SJSA1 (cell line): ENCODE measurements around the gene STRADB. TPM values are rescaled to one million over a fixed set of nuclear protein-coding genes. Genes with fewer than 3 reads are reported as not detected.
"Not testable (repeated sequence)": the region's sequence is repeated elsewhere in the genome, so short reads cannot be mapped to it uniquely, and the experiment has no call there.

Experiments
- DNase-seq, 2 experiments: peaks; one replicate each; pipeline ENCODE4 v3.0.0-alpha.2; 2015 to 2020; ENCODE audit warnings: low spot score in 2 of 2, low read depth in 1 of 2
- H3K27ac ChIP-seq: fragments of 250-450 bp; sonication (Bioruptor Pico); 2 replicates; pipeline ENCODE4 v1.5.1; 2020; ENCODE audit warnings: mild to moderate bottlenecking, moderate library complexity
- H3K27me3 ChIP-seq: fragments of 250-450 bp; sonication (Bioruptor Pico); replicated peaks from 2 replicates; pipeline ENCODE4 v1.5.1; 2020; ENCODE audit warnings: mild to moderate bottlenecking, moderate library complexity
- H3K36me3 ChIP-seq: fragments of 250-450 bp; sonication (Bioruptor Pico); 2 replicates; pipeline ENCODE4 v1.5.1; 2020; ENCODE audit warnings: mild to moderate bottlenecking
- H3K4me1 ChIP-seq: fragments of 250-450 bp; sonication (Bioruptor Pico); replicated peaks from 2 replicates; pipeline ENCODE4 v1.6.1; 2021; ENCODE audit warnings: mild to moderate bottlenecking
- H3K4me3 ChIP-seq: fragments of 250-450 bp; sonication (Bioruptor Pico); 2 replicates; pipeline ENCODE4 v1.5.1; 2020; ENCODE audit warnings: mild to moderate bottlenecking
- H3K9me3 ChIP-seq: fragments of 250-450 bp; sonication (Bioruptor Pico); replicated peaks from 2 replicates; pipeline ENCODE4 v1.5.1; 2020; ENCODE audit warnings: mild to moderate bottlenecking
- total RNA-seq: library from RNA; depleted of rRNA; stranded (reverse); fragments of >200 nt; shearing (Covaris generic); gene quantifications from 2 replicates; pipeline ENCODE4 v1.2.3, GENCODE V29; 2014

The STRADB gene
- total RNA-seq, 1 experiment from 2014 or later: 9.4 TPM

GRCh38 chr2:201439336-201439922 is 12.1 kb upstream of the STRADB start:
- H3K4me3 ChIP-seq: not testable (repeated sequence)

DNA sequence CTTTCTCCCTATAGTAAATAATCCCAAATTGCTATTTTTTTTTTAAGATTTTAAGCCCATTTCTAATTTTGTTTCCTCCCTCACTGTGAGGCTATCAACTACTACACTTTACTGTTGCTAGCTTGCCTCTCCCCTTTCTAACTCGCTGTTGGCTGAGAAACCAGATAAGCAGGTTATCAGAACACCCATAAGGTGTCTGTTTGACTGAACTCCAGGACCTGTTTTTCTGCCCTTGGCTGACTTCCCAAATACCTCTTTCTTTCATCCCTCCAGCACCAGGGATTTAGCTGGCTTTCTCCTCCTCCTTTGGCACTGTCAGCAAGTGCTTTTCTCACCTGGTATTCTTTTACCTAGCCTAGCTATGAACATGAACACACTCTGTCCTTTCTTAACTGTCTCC is 11.4 kb upstream of the STRADB start:
- no peak for DNase-seq
- no peak overlapping the region for H3K27ac ChIP-seq
- peaks cover 21% of the 10 kb centered on the region for H3K4me1 ChIP-seq
- no peaks in the 10 kb centered on the region for H3K9me3 ChIP-seq
- no peaks in the 10 kb centered on the region; the same call in none of the 2 replicates for H3K36me3 ChIP-seq
- H3K4me3 ChIP-seq: no peak overlapping the region
- no peaks in the 10 kb centered on the region for H3K27me3 ChIP-seq

More at GRCh38 chr2:201439336-201439922, 12.1 kb upstream of the STRADB start:
- not testable (repeated sequence) for H3K36me3 ChIP-seq, H3K27ac ChIP-seq, H3K27me3 ChIP-seq, H3K9me3 ChIP-seq, DNase-seq
- H3K4me1 ChIP-seq: peaks cover 24% of the 10 kb centered on the region

DNA sequence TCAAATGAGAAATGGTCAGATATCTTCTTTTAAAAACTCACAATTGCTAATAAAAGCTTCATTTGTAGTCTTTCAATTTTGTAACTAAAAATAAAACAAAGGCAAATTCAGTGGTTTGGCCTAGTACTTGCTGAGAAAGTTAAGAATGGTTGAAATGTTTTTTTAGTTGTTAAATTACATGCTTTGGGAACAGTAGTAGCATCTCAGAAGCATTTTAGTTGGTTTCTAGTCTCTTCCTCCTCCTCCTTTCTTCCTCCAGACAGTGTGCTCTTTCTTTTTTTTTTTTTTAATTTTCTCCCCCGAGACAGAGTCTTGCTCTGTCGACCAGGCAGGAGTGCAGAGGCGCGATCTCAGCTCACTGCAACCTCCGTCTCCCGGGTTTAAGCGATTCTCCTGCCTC is 10.1 kb upstream of the STRADB start:
- no peaks in the 10 kb centered on the region for H3K9me3 ChIP-seq
- no peaks in the 10 kb centered on the region for H3K27me3 ChIP-seq
- H3K4me3 ChIP-seq: no peak overlapping the region
- no peak overlapping the region for H3K27ac ChIP-seq
- H3K4me1 ChIP-seq: peaks cover 9% of the 10 kb centered on the region
- DNase-seq: no peak
- H3K36me3 ChIP-seq: no peaks in the 10 kb centered on the region; the same call in none of the 2 replicates

- Histone ChIP-seq H3K36me3 (peaks cover 10% of the 10 kb centered on the region), H3K4me1 (no peaks in the 10 kb centered on the region), H3K9me3 (no peaks in the 10 kb centered on the region), H3K27me3 (no peaks in the 10 kb centered on the region), H3K27ac (no peak overlapping the region), H3K4me3 (no peak overlapping the region)
- DNase-seq: no peak
Measured at GRCh38 chr2:201444746-201445465, 6.6 kb upstream of the STRADB start.

GRCh38 chr2:201447086-201447485 is 4.5 kb upstream of the STRADB start:
- Histone ChIP-seq H3K27me3 (no peaks in the 10 kb centered on the region), H3K27ac (no peak overlapping the region), H3K4me3 (no peak overlapping the region), H3K4me1 (no peaks in the 10 kb centered on the region; the same call in 1 of the 2 replicates), H3K36me3 (peaks cover 21% of the 10 kb centered on the region), H3K9me3 (no peaks in the 10 kb centered on the region)
- no peak for DNase-seq

- H3K4me1 ChIP-seq: peaks cover 5% of the 10 kb centered on the region; the same call in 1 of the 2 replicates
- no peak overlapping the region for H3K4me3 ChIP-seq
- H3K27ac ChIP-seq: no peak overlapping the region
- peaks cover 21% of the 10 kb centered on the region for H3K36me3 ChIP-seq
- DNase-seq: no peak
- no peaks in the 10 kb centered on the region for H3K27me3 ChIP-seq
- no peaks in the 10 kb centered on the region for H3K9me3 ChIP-seq
Measured at GRCh38 chr2:201448061-201448460, 3.5 kb upstream of the STRADB start.

GRCh38 chr2:201448701-201449100 is 2.8 kb upstream of the STRADB start:
- no peaks in the 10 kb centered on the region for H3K9me3 ChIP-seq
- no peak overlapping the region for H3K4me3 ChIP-seq
- H3K4me1 ChIP-seq: peaks cover 5% of the 10 kb centered on the region; the same call in 1 of the 2 replicates
- peaks cover 21% of the 10 kb centered on the region; the same call in 1 of the 2 replicates for H3K36me3 ChIP-seq
- no peak overlapping the region for H3K27ac ChIP-seq
- H3K27me3 ChIP-seq: no peaks in the 10 kb centered on the region
- no peak for DNase-seq

- Histone ChIP-seq H3K27ac (peak overlapping the region; percentile 40), H3K36me3 (peaks cover 21% of the 10 kb centered on the region; the same call in 1 of the 2 replicates), H3K4me3 (peak overlapping the region; percentile 86), H3K27me3 (no peaks in the 10 kb centered on the region), H3K4me1 (peaks cover 5% of the 10 kb centered on the region; the same call in 1 of the 2 replicates), H3K9me3 (no peaks in the 10 kb centered on the region)
- DNase-seq: no peak
Measured at GRCh38 chr2:201450954-201451291, 617 bp upstream of the STRADB start.

- H3K4me3 ChIP-seq: peak overlapping the region; percentile 86
- peaks cover 5% of the 10 kb centered on the region; the same call in 1 of the 2 replicates for H3K4me1 ChIP-seq
- H3K36me3 ChIP-seq: peaks cover 21% of the 10 kb centered on the region; the same call in 1 of the 2 replicates
- H3K9me3 ChIP-seq: no peaks in the 10 kb centered on the region
- DNase-seq: peak in 1 of 2 experiments; percentile 24
- H3K27ac ChIP-seq: peak overlapping the region; percentile 42
- H3K27me3 ChIP-seq: no peaks in the 10 kb centered on the region
Measured at GRCh38 chr2:201452058-201452921, 750 bp downstream of the STRADB start.

GRCh38 chr2:201452922-201453643 is 1.5 kb downstream of the STRADB start:
- H3K27ac ChIP-seq: no peak overlapping the region
- H3K9me3 ChIP-seq: no peaks in the 10 kb centered on the region
- no peaks in the 10 kb centered on the region for H3K27me3 ChIP-seq
- no peak overlapping the region for H3K4me3 ChIP-seq
- peaks cover 21% of the 10 kb centered on the region; the same call in 1 of the 2 replicates for H3K36me3 ChIP-seq
- no peak for DNase-seq
- H3K4me1 ChIP-seq: peaks cover 5% of the 10 kb centered on the region; the same call in 1 of the 2 replicates

GRCh38 chr2:201458381-201458780 is 6.8 kb downstream of the STRADB start:
- Histone ChIP-seq H3K27ac (no peak overlapping the region), H3K36me3 (peaks cover 16% of the 10 kb centered on the region), H3K4me1 (no peaks in the 10 kb centered on the region), H3K27me3 (no peaks in the 10 kb centered on the region), H3K9me3 (no peaks in the 10 kb centered on the region), H3K4me3 (no peak overlapping the region)
- DNase-seq: no peak

GRCh38 chr2:201460532-201460931 is 9.0 kb downstream of the STRADB start:
- no peak overlapping the region for H3K27ac ChIP-seq
- no peaks in the 10 kb centered on the region for H3K4me1 ChIP-seq
- H3K36me3 ChIP-seq: peaks cover 16% of the 10 kb centered on the region
- H3K4me3 ChIP-seq: no peak overlapping the region
- H3K9me3 ChIP-seq: no peaks in the 10 kb centered on the region
- DNase-seq: no peak
- H3K27me3 ChIP-seq: no peaks in the 10 kb centered on the region

DNA sequence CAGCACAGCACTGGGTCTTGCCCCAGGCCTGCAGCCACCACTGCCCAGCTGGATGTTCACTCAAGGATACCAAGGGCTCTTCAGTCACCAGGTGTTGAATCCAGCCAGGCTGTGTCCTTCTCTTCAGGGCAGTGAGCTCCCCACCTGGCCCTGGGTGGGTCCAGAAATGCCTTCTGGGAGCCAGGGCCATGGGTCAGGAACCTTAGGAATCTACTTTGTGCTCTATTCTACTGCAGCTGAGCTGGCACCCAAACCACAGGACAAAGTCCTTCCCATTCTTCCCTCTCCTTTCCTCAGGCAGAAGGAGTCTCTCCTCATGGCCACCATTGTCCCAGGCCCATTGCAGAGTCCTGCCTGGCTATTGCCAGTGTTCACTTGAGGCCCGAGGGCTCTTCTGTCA is 13.0 kb downstream of the STRADB start:
- Histone ChIP-seq H3K9me3 (no peaks in the 10 kb centered on the region), H3K36me3 (peaks cover 14% of the 10 kb centered on the region), H3K27ac (no peak overlapping the region), H3K4me1 (no peaks in the 10 kb centered on the region; the same call in 1 of the 2 replicates), H3K4me3 (no peak overlapping the region), H3K27me3 (no peaks in the 10 kb centered on the region)
- DNase-seq: no peak
